Occipital lobe (tissue), 2 donors: ENCODE measurements around the gene CACNB4. TPM values are rescaled to one million over a fixed set of nuclear protein-coding genes. Genes with fewer than 3 reads are reported as not detected.
"Not testable (repeated sequence)": the region's sequence is repeated elsewhere in the genome, so short reads cannot be mapped to it uniquely, and the experiment has no call there.

Source experiments
- DNase-seq: peaks from one replicate; lab custom pipeline; 2025; lab: John Stamatoyannopoulos, UW
- total RNA-seq: library from RNA; depleted of rRNA; stranded (reverse); fragments of >200 nt; gene quantifications from one replicate; pipeline ENCODE4 v1.2.3, GENCODE V29; 2014

CACNB4 gene
- total RNA-seq, 1 donor from 2014 or later: 70.2 TPM

GRCh38 chr2:151828143-151828889 is 270.5 kb downstream of the CACNB4 start, which contains the start of gene ARL5A:
Gene ARL5A (minus strand): TSS chr2:151828421. CDS start chr2:151828176, 245 bp downstream.
- DNase-seq: peak; percentile 94

GRCh38 chr2:151827564-151828142 is 271.2 kb downstream of the CACNB4 start:
- no peak for DNase-seq

GRCh38 chr2:151826737-151827157 is 272.1 kb downstream of the CACNB4 start:
- DNase-seq: no peak

GRCh38 chr2:151824886-151825285 is 274.0 kb downstream of the CACNB4 start:
- no peak for DNase-seq

GRCh38 chr2:151823651-151824050 is 275.2 kb downstream of the CACNB4 start:
- DNase-seq: no peak

- DNase-seq: no peak
Measured at GRCh38 chr2:151819920-151820319, 278.9 kb downstream of the CACNB4 start.

- DNase-seq: no peak
Measured at GRCh38 chr2:151817929-151818328, 280.9 kb downstream of the CACNB4 start.

GRCh38 chr2:151816843-151817242 is 282.0 kb downstream of the CACNB4 start:
- DNase-seq: no peak

GRCh38 chr2:151815821-151816489 is 282.9 kb downstream of the CACNB4 start:
- no peak for DNase-seq

GRCh38 chr2:151810489-151810888 is 288.4 kb downstream of the CACNB4 start:
- no peak for DNase-seq

GRCh38 chr2:151809073-151809383 is 289.8 kb downstream of the CACNB4 start:
- no peak for DNase-seq

- no peak for DNase-seq
Measured at GRCh38 chr2:151808258-151809072, 290.4 kb downstream of the CACNB4 start.

GRCh38 chr2:151805961-151806360 is 292.9 kb downstream of the CACNB4 start:
- no peak for DNase-seq

GRCh38 chr2:151805343-151805742 is 293.5 kb downstream of the CACNB4 start:
- DNase-seq: no peak

GRCh38 chr2:151803811-151804210 is 295.0 kb downstream of the CACNB4 start:
- DNase-seq: no peak

- DNase-seq: no peak
Measured at GRCh38 chr2:151802315-151802714, 296.5 kb downstream of the CACNB4 start.

GRCh38 chr2:151799886-151800292 is 299.0 kb downstream of the CACNB4 start:
- DNase-seq: no peak

GRCh38 chr2:151796774-151797173 is 302.1 kb downstream of the CACNB4 start:
- DNase-seq: no peak

GRCh38 chr2:151795646-151796240 is 303.1 kb downstream of the CACNB4 start:
- DNase-seq: no peak

GRCh38 chr2:151794422-151794821 is 304.4 kb downstream of the CACNB4 start:
- not testable (repeated sequence) for DNase-seq

- no peak for DNase-seq
Measured at GRCh38 chr2:151793123-151793522, 305.7 kb downstream of the CACNB4 start.
